ENCODE results near the gene MRPL55.

MRPL55 gene

GRCh38 chr1:228105996-228106799, 2.9 kb downstream of the MRPL55 start:
- peaks cover under 1% of the 10 kb centered on the region; the same call in 1 of the 2 replicates for H3K36me3 ChIP-seq (ENCODE audit: insufficient read depth, low read length)
- peaks cover 57% of the 10 kb centered on the region for H3K79me2 ChIP-seq (ENCODE audit: insufficient read depth, low read length)
- no peak overlapping the region for H3K4me3 ChIP-seq (ENCODE audit: low read length, poor library complexity, severe bottlenecking)
- no peak overlapping the region for H3K4me2 ChIP-seq (ENCODE audit: low read depth, low read length, poor library complexity, severe bottlenecking)
- H2AFZ ChIP-seq (ENCODE audit: low read length), result no peak overlapping the region
- peaks cover 16% of the 10 kb centered on the region for H4K20me1 ChIP-seq (ENCODE audit: insufficient read depth, low read length, poor library complexity, severe bottlenecking)
- no peaks in the 10 kb centered on the region for H3F3A ChIP-seq (ENCODE audit: low read depth)
- H3K27me3 ChIP-seq (ENCODE audit: insufficient read depth, low read length, poor library complexity, severe bottlenecking), result no peaks in the 10 kb centered on the region
- no peaks in the 10 kb centered on the region for H3K9me3 ChIP-seq (ENCODE audit: insufficient read depth, low read depth, low read length)
- H3K9me2 ChIP-seq (replicated peaks; ENCODE audit: low read depth, low read length), result no peaks in the 10 kb centered on the region
- TF ChIP-seq CTCF (conservative IDR thresholded peaks at IDR 0.05; ENCODE audit: low read length) (no peak), EZH2phosphoT487 (IDR thresholded peaks at IDR 0.05; ENCODE audit: borderline replicate concordance) (no peak)
- peaks cover 23% of the 10 kb centered on the region for H3K4me1 ChIP-seq (ENCODE audit: insufficient read depth, low read length, poor library complexity, severe bottlenecking)
- no peak overlapping the region for H3K9ac ChIP-seq (ENCODE audit: low read depth, low read length, poor library complexity, severe bottlenecking)

GRCh38 chr1:228105270-228105995, 3.7 kb downstream of the MRPL55 start:
- peaks cover 24% of the 10 kb centered on the region for H4K20me1 ChIP-seq (ENCODE audit: insufficient read depth, low read length, poor library complexity, severe bottlenecking)
- no peaks in the 10 kb centered on the region for H3K9me3 ChIP-seq (ENCODE audit: insufficient read depth, low read depth, low read length)
- H3K36me3 ChIP-seq (ENCODE audit: insufficient read depth, low read length), result peaks cover 6% of the 10 kb centered on the region; the same call in 1 of the 2 replicates
- TF ChIP-seq EZH2phosphoT487 (IDR thresholded peaks at IDR 0.05; ENCODE audit: borderline replicate concordance) (no peak), CTCF (conservative IDR thresholded peaks at IDR 0.05; ENCODE audit: low read length) (no peak)
- H3K9ac ChIP-seq (ENCODE audit: low read depth, low read length, poor library complexity, severe bottlenecking), result no peak overlapping the region
- no peak overlapping the region for H2AFZ ChIP-seq (ENCODE audit: low read length)
- H3F3A ChIP-seq (ENCODE audit: low read depth), result no peaks in the 10 kb centered on the region
- no peaks in the 10 kb centered on the region for H3K9me2 ChIP-seq (replicated peaks; ENCODE audit: low read depth, low read length)
- no peak overlapping the region for H3K4me3 ChIP-seq (ENCODE audit: low read length, poor library complexity, severe bottlenecking)
- H3K79me2 ChIP-seq (ENCODE audit: insufficient read depth, low read length), result peaks cover 58% of the 10 kb centered on the region
- no peak overlapping the region for H3K4me2 ChIP-seq (ENCODE audit: low read depth, low read length, poor library complexity, severe bottlenecking)
- peaks cover 23% of the 10 kb centered on the region for H3K4me1 ChIP-seq (ENCODE audit: insufficient read depth, low read length, poor library complexity, severe bottlenecking)
- H3K27me3 ChIP-seq (ENCODE audit: insufficient read depth, low read length, poor library complexity, severe bottlenecking), result no peaks in the 10 kb centered on the region

GRCh38 chr1:228104526-228105269, 4.4 kb downstream of the MRPL55 start:
- peak overlapping the region; percentile 81 for H3K4me2 ChIP-seq (ENCODE audit: low read depth, low read length, poor library complexity, severe bottlenecking)

More at GRCh38 chr1:228104526-228105269, 4.4 kb downstream of the MRPL55 start:
- Histone ChIP-seq H3K4me3 (ENCODE audit: low read length, poor library complexity, severe bottlenecking) (no peak overlapping the region), H3K9me3 (ENCODE audit: insufficient read depth, low read depth, low read length) (no peaks in the 10 kb centered on the region), H3K9ac (ENCODE audit: low read depth, low read length, poor library complexity, severe bottlenecking) (peak overlapping the region; percentile 80), H3K27me3 (ENCODE audit: insufficient read depth, low read length, poor library complexity, severe bottlenecking) (no peaks in the 10 kb centered on the region), H4K20me1 (ENCODE audit: insufficient read depth, low read length, poor library complexity, severe bottlenecking) (peaks cover 29% of the 10 kb centered on the region), H3F3A (ENCODE audit: low read depth) (no peaks in the 10 kb centered on the region), H3K4me1 (ENCODE audit: insufficient read depth, low read length, poor library complexity, severe bottlenecking) (peaks cover 16% of the 10 kb centered on the region), H2AFZ (ENCODE audit: low read length) (no peak overlapping the region), H3K79me2 (ENCODE audit: insufficient read depth, low read length) (peaks cover 58% of the 10 kb centered on the region), H3K36me3 (ENCODE audit: insufficient read depth, low read length) (peaks cover 13% of the 10 kb centered on the region; the same call in 1 of the 2 replicates), H3K9me2 (replicated peaks; ENCODE audit: low read depth, low read length) (no peaks in the 10 kb centered on the region)
- TF ChIP-seq CTCF (conservative IDR thresholded peaks at IDR 0.05; ENCODE audit: low read length) (no peak), EZH2phosphoT487 (IDR thresholded peaks at IDR 0.05; ENCODE audit: borderline replicate concordance) (no peak)
